ENCODE data around the gene C1orf21.

The C1orf21 gene

GRCh38 chr1:184455786-184456185 lies 69.0 kb downstream of the C1orf21 start:
- DNase-seq (ENCODE audit: low spot score) = no peak

DNA sequence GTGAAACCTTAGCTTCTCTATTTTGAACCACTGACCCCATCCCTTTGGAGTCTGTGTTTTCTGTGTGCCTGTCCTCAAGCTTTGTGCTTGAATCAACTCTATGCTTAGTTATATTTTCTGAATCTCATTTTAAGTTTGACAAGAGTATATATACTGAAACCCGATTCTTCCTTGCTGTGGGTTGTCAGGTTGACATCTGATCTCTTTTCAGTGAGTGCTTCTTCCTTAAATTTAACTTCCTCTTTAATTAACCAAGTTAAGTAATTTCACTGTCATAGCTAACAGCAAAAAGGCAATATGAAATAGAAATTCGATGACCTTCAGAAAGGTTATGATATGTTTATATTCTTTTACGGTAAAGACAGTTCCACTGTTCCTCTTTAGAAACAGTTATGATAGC lies 69.4 kb downstream of the C1orf21 start:
- no peak for DNase-seq (ENCODE audit: low spot score)

GRCh38 chr1:184457500-184457899 lies 70.7 kb downstream of the C1orf21 start:
- no peak for DNase-seq (ENCODE audit: low spot score)

- no peak for DNase-seq (ENCODE audit: low spot score)
These were observed 74.5 kb downstream of the C1orf21 start for GRCh38 chr1:184461321-184461720.

DNA sequence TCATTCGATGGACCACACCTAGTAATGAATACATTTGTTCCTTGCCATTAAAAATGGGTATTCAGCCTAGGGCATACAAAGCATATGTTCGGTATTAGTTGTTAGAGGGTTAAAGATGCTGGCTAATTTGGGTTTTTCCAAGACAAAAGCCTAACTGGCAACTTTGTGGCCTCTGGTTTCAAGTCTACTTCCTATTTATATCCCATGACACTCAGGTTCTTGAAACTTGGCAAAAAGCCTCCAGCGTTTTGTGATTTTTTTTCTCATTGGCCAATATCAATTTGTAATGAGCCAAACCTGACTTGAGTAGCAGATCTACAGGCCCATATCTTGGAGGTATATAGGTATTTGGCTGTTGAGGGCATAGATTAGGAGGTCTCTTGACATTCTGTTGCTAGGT lies 75.3 kb downstream of the C1orf21 start:
- DNase-seq (ENCODE audit: low spot score) = no peak

- DNase-seq (ENCODE audit: low spot score) = no peak
These were observed 76.2 kb downstream of the C1orf21 start for GRCh38 chr1:184462990-184463389.

- DNase-seq (ENCODE audit: low spot score) = no peak
These were observed 76.9 kb downstream of the C1orf21 start for GRCh38 chr1:184463680-184464079.

DNA sequence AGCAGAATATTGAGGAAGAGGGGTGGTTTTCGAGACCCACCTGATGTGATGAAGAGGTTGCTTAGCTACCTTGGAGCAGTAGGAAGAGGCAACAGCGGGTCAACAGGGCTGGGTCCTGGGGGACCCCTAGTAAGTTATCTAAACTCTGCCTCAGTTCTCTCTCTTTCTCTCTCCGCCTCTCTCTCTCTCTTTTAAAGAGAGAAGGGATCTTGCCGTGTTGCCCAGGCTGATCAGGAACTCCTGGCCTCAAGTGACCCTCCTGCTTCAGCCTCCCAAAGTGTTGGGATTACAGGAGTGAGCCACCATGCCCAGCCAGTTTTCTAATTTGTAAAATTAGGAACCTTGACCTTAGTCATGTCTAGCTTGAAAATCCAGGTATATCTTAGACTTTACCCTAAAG lies 77.9 kb downstream of the C1orf21 start:
- DNase-seq (ENCODE audit: low spot score) = no peak

- no peak for DNase-seq (ENCODE audit: low spot score)
These were observed 78.8 kb downstream of the C1orf21 start for GRCh38 chr1:184465489-184466146.

GRCh38 chr1:184467295-184467694 lies 80.5 kb downstream of the C1orf21 start:
- DNase-seq (ENCODE audit: low spot score) = no peak

GRCh38 chr1:184469396-184469795 lies 82.6 kb downstream of the C1orf21 start:
- DNase-seq (ENCODE audit: low spot score) = no peak

DNA sequence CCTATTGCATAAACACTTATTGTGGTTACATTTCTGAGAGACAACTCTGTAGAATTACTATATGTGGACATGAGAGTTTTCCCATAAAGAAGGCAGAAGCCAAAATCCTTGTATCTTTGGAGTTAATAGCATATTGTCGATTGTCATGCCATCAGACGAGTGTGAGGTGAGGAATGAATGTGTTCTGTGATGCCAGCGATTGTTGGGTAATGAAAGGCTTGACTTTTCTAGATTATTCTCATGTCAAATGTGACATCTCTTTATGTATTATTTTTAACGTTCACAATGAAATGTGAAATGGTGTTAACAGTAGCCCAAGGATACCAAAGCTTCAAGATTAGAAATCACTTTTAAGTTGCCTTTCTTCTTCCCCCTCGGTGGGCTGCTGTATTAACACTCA lies 84.9 kb downstream of the C1orf21 start:
- no peak for DNase-seq (ENCODE audit: low spot score)

DNA sequence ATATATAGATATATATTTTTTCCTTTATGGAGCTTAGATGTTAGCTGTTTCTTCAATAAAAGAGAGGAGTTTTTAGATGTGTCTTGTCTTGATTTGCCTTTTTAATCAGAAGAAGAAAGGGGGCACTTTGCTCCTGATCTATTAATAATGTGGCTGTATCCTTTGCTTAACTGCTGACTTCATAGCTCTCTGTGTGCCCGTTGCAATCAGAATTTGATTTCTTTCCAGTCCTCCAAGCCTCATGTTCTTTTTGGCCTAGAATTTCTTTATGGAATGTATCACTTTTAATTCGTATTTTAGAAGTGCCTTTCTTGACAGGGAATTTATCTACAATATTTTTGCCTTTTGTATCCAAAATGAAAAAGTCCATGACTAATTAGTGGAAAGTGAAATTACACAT lies 85.3 kb downstream of the C1orf21 start:
- DNase-seq (ENCODE audit: low spot score) = no peak

DNA sequence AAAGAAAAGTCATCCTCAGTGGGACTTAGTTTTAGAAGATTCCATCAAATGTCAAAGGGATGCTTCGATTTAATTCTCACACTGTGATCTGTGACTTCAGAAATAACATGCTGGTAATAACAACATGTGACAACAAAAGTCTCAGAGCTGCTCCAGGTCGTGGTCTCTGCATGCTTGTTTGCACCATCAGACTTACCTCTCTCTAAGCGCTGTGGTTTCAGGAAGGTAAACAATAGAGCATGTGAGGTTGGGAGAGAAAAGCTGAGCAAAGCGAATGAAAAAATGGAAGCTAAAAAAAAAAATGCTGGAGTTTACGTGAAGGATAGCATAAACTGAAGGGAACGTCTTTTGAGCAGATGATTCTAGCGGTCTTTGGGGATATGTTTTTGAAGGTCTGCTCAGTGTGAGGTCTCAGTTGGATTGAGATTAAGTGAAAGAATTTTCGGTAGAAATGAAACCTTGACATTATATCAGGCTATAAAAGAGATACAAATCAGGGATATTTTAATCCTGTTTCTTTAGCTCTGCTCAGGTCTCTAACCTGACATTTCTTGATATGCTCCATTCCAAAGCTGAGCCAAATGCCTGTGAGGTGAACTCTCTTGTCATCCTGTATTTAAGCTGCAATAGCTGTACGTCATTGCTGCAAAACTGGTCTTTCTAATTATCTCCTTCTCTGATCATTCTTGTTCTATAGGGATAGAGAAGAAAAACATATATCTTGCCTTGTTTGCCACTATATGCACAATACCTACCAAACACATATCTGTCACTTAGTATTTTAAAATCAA lies 86.5 kb downstream of the C1orf21 start:
- no peak for DNase-seq (ENCODE audit: low spot score)

GRCh38 chr1:184476187-184476586 lies 89.4 kb downstream of the C1orf21 start:
- no peak for DNase-seq (ENCODE audit: low spot score)

DNA sequence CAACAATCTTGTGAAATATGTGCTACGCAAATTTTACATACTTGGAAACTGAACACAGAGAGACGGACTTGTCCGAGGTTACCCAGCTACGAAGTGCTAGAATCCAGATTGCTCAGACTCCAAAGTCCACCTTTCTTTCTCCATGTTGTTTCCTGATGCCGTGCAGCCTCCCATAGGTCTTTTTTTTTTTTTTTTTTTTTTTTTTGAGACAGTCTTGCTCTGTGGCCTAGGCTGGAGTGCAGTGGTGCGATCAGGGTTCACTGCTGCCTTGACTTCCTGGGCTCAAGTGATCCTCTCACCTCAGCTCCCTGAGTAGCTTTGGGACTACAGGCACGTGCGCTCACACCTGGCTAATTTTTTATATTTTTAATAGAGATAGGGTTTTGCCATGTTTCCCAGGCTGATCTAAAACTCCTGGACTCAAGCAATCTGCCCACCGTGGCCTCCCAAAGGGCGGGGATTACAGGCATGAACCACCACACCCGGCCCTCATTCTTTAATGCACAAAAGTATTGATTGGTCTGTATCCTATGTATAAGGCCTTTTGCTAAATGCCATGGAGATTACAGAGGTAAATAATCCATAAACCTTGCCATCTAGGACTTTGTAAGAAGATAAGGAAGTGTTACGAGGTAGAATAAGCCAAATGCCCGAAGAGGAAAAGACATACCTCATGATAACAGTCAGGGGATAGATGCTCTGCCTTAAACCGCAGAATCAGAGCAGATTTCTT lies 92.8 kb downstream of the C1orf21 start:
- DNase-seq (ENCODE audit: low spot score) = no peak

GRCh38 chr1:184480736-184481135 lies 93.9 kb downstream of the C1orf21 start:
- DNase-seq (ENCODE audit: low spot score) = no peak

- DNase-seq (ENCODE audit: low spot score) = no peak
These were observed 95.3 kb downstream of the C1orf21 start for GRCh38 chr1:184482136-184482535.

GRCh38 chr1:184483101-184483683 lies 96.4 kb downstream of the C1orf21 start:
- no peak for DNase-seq (ENCODE audit: low spot score)

DNA sequence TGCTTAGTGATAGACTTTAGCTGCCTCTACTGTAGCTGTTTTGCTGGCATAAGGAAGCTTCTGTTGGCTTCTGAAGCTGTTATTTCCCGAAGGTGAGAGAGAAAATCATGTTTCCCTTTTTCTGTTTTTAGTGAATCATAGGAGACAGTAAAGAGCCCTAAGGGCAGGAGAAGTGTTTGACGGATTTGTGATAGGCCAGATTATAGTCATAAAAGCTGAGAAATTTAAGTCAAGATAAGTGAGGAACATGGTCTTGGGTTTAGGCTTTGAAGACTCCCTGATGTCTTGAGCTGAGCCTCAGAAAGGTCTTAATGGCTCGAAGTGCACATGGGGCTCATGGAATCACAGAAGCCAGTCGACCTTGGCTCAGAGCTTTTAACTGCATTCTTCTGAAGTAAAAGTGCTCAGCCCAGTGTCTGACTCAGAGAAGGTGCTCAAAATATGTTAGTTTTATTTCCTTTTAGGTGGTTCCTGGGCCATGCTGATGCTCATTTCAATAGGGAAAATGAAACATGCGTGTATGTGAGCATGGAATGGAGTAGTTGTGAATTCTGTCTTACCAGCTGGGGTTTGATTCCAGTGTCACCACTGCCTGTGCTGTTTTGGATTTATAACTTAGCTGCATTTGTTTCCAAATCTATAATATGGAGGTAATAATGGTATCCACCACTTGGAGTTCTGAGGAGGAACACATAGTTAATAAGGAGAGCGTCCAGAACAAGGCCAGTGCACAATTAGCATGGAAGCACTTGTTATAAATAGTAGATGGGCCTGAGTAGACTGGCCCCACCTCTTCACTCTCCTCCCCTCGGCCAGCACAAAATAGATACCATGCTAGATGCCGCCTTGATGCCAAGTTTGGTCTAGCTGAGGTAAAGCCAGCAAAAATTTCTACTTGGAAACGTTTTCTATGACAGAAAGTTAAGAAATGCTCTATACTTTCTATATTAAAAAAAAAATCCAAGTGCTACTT lies 99.2 kb downstream of the C1orf21 start:
- DNase-seq (ENCODE audit: low spot score) = no peak

DNA sequence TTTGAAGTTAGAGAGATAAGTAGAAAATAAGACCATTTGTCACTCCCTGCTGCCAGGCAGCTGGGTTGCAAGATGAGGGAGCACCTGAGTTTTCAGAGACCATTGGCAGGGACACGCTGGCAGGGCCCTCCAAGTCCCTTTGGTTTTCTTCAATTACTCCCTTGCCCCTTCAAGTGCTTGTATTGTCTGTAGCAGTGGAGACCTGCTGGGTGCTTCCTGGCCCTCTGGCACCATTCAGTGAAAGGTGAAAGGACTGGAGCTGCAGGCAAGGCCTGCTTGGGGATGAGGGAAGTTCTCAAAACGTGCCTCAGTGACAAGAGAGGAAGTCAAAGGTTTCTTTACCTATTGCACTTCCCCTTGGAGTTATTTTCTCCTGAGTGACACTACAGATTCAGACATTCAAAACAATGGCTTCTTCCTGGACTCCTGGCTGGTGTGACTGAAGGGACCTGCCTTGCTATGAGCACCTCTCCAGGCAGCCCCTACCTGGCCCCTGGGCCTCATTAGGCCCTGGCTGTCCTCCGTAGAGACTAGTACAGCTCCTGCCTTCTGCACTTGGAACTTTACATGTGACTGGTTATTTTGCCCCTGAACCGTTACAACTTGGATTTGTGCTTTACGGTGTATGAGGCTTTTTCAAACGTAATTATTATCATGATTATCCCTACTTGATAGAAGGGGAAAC lies 100.1 kb downstream of the C1orf21 start:
- no peak for DNase-seq (ENCODE audit: low spot score)

Measured in germinal center (tissue), 1 donor.